ENCODE data around the gene ORM2.

GRCh38 chr9:114288193-114289091 is 41.2 kb upstream of the ORM2 start:
- no peak for TF ChIP-seq POLR2A (IDR thresholded peaks at IDR 0.05; ENCODE audit: extremely low read depth, insufficient read length)
- TF ChIP-seq CTCF (IDR thresholded peaks at IDR 0.05; ENCODE audit: low read depth, low read length) = no peak

All from NB4 (cell line).